Rectal smooth muscle tissue (tissue), 1 donor: ENCODE measurements around the gene VIL1.

Experiments used
- H3K27ac ChIP-seq: one replicate; pipeline ENCODE4 v1.7.0; 2013; ENCODE audit warnings: low read depth, low read length, inconsistent platforms
- H3K27me3 ChIP-seq: one replicate; pipeline ENCODE4 v1.7.0; 2013; ENCODE audit warnings: low read length; ENCODE audit not compliant: control insufficient read depth, insufficient read depth
- H3K36me3 ChIP-seq: one replicate; pipeline ENCODE4 v1.7.0; 2013; ENCODE audit warnings: low read length; ENCODE audit not compliant: control insufficient read depth, insufficient read depth
- H3K4me1 ChIP-seq: one replicate; pipeline ENCODE4 v1.7.0; 2013; ENCODE audit warnings: low read length; ENCODE audit not compliant: control insufficient read depth, insufficient read depth
- H3K4me3 ChIP-seq: one replicate; pipeline ENCODE4 v1.7.0; 2013; ENCODE audit warnings: low read length
- H3K9ac ChIP-seq: one replicate; pipeline ENCODE4 v1.7.0; 2013; ENCODE audit warnings: low read length

Gene VIL1

GRCh38 chr2:218418717-218419458 is at the start of gene VIL1:
Gene VIL1, plus strand, starts transcription at chr2:218419123. Its CDS starts 4,656 bp downstream, at chr2:218423779.
- H3K4me1 ChIP-seq: no peaks in the 10 kb centered on the region
- H3K36me3 ChIP-seq: no peaks in the 10 kb centered on the region
- H3K27ac ChIP-seq: no peak within 1 kb of the TSS
- peaks cover 2% of the 10 kb centered on the region for H3K27me3 ChIP-seq
- peak within 1 kb of the TSS; percentile 53 for H3K4me3 ChIP-seq
- no peak within 1 kb of the TSS for H3K9ac ChIP-seq

DNA sequence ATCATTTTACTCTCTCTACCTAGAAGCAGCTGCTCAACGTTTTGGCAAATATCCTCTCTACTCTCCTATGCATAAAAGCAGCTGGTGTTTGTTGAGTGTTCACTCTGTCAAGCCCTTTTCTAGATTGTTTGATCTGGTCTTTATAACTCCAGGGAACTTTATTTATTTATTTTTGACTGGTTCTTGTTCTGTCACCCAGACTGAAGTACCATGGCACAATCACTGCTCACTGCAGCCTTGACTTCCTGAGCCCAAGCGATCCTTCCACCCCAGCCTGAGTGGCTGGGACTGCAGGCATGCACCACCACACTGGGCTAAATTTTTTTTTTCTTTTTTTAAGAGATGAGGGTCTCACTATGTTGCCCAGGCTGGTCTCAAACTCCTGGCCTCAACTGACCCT is 49.6 kb upstream of the VIL1 start:
- H3K27me3 ChIP-seq: no peaks in the 10 kb centered on the region
- H3K27ac ChIP-seq: no peak overlapping the region
- no peak overlapping the region for H3K9ac ChIP-seq
- H3K36me3 ChIP-seq: no peaks in the 10 kb centered on the region
- H3K4me1 ChIP-seq: peaks cover 2% of the 10 kb centered on the region
- H3K4me3 ChIP-seq: no peak overlapping the region

DNA sequence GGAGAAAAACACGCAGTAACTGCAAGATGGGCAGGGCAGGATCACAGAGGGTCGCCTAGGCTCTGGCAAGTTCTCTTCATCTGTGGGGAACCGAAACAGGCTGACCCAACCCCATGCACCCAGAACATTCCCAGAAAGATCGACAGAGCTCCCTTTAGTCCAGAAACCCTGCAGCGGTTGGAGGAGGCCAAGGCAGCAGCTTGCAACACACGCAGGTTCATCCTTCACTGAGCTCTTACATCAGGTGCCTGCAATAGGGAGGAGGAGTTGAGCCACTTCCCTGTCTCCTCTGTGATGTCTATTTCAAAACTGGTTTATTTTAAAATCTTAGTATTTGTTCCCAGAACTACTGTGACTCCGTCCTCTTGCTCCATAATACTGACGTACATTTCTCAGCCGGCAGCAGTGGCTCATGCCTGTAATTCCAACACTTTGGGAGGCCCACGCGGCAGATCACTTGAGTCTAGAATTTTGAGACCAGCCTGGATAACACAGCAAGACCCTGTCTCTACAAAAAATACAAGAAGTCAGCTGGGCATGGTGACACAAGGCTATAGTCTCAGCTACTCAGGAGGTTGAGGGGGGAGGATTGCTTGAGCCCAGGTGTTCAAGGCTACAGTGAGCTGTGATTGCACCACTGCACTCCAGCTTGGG is 48.4 kb upstream of the VIL1 start:
- H3K27ac ChIP-seq: no peak overlapping the region
- peaks cover 5% of the 10 kb centered on the region for H3K4me1 ChIP-seq
- H3K4me3 ChIP-seq: no peak overlapping the region
- no peaks in the 10 kb centered on the region for H3K36me3 ChIP-seq
- H3K27me3 ChIP-seq: no peaks in the 10 kb centered on the region
- no peak overlapping the region for H3K9ac ChIP-seq

GRCh38 chr2:218371983-218372350 is 47.0 kb upstream of the VIL1 start:
- H3K4me1 ChIP-seq: peaks cover 5% of the 10 kb centered on the region
- H3K27ac ChIP-seq: no peak overlapping the region
- H3K9ac ChIP-seq: no peak overlapping the region
- H3K36me3 ChIP-seq: no peaks in the 10 kb centered on the region
- no peaks in the 10 kb centered on the region for H3K27me3 ChIP-seq
- no peak overlapping the region for H3K4me3 ChIP-seq

DNA sequence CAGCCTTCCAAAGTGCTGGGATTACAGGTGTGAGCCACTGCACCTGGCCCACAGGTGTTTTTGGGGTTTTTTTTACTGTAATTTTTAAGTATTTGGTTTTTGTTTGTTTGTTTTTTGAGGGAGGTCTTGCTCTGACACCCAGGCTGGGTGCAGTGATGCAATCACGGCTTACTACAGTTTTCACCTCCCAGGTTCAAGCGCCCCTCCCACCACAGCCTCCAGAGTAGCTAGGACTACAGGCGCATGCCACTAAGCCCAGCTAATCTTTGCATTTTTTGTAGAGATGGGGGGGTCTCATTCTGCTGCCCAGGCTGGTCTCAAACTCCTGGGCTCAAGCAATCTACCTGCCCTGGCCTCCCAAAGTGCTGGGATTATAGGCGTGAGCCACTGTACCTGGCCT is 44.1 kb upstream of the VIL1 start:
- no peak overlapping the region for H3K4me3 ChIP-seq
- H3K9ac ChIP-seq: no peak overlapping the region
- H3K27me3 ChIP-seq: no peaks in the 10 kb centered on the region
- no peaks in the 10 kb centered on the region for H3K36me3 ChIP-seq
- H3K27ac ChIP-seq: peak overlapping the region; percentile 24
- H3K4me1 ChIP-seq: peaks cover 4% of the 10 kb centered on the region

DNA sequence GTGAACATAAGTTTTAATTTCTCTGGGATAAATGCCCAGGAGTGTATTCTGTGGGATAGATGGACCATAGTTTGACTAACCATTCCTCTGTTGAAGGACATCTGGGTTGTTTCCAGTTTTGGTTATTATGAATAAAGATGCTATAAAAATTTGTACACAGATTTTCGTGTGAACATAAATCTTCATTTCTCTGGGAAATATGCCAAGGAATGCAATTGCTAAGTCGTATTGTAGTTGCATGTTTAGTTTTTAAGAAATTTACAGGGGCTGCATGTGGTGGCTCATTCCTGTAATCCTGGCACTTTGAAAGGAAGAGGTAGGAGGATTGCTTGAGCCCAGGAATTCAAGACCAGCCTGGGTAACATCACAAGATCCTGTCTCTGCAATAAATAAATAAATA is 43.7 kb upstream of the VIL1 start:
- peaks cover 4% of the 10 kb centered on the region for H3K4me1 ChIP-seq
- no peak overlapping the region for H3K4me3 ChIP-seq
- no peak overlapping the region for H3K9ac ChIP-seq
- no peaks in the 10 kb centered on the region for H3K36me3 ChIP-seq
- no peaks in the 10 kb centered on the region for H3K27me3 ChIP-seq
- peak overlapping the region; percentile 24 for H3K27ac ChIP-seq

GRCh38 chr2:218378053-218378452 is 40.9 kb upstream of the VIL1 start:
- Histone ChIP-seq H3K27me3 (no peaks in the 10 kb centered on the region), H3K4me3 (no peak overlapping the region), H3K4me1 (peaks cover 4% of the 10 kb centered on the region), H3K36me3 (no peaks in the 10 kb centered on the region), H3K27ac (no peak overlapping the region), H3K9ac (no peak overlapping the region)

- Histone ChIP-seq H3K4me3 (no peak within 1 kb of the TSS), H3K27me3 (no peaks in the 10 kb centered on the region), H3K4me1 (no peaks in the 10 kb centered on the region), H3K9ac (no peak within 1 kb of the TSS), H3K36me3 (no peaks in the 10 kb centered on the region), H3K27ac (no peak within 1 kb of the TSS)
Measured at GRCh38 chr2:218381916-218382366, 37.0 kb upstream of the VIL1 start, which contains the start of gene SLC11A1. Gene SLC11A1, plus strand, starts transcription at chr2:218382273. Its CDS starts 96 bp downstream, at chr2:218382369.

DNA sequence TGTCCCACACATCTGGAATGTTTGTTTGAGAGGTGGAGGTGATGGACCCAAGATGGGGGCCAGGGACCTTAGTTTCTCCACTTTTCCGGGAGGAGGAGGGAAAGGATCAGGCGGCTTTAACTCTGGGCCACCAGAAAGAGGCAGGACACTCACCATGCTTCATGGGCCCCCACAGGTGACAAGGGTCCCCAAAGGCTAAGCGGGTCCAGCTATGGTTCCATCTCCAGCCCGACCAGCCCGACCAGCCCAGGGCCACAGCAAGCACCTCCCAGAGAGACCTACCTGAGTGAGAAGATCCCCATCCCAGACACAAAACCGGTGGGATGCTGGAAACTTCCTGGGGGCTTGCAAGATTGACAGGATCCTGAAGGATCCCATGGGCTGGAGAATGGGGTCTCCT is 36.1 kb upstream of the VIL1 start:
- Histone ChIP-seq H3K4me3 (no peak overlapping the region), H3K9ac (no peak overlapping the region), H3K36me3 (no peaks in the 10 kb centered on the region), H3K4me1 (peaks cover 5% of the 10 kb centered on the region), H3K27ac (no peak overlapping the region), H3K27me3 (no peaks in the 10 kb centered on the region)

GRCh38 chr2:218383892-218384519 is 34.9 kb upstream of the VIL1 start:
- H3K36me3 ChIP-seq: no peaks in the 10 kb centered on the region
- no peak overlapping the region for H3K4me3 ChIP-seq
- H3K27ac ChIP-seq: no peak overlapping the region
- no peaks in the 10 kb centered on the region for H3K27me3 ChIP-seq
- peaks cover 5% of the 10 kb centered on the region for H3K4me1 ChIP-seq
- no peak overlapping the region for H3K9ac ChIP-seq

- Histone ChIP-seq H3K27ac (no peak overlapping the region), H3K9ac (no peak overlapping the region), H3K36me3 (no peaks in the 10 kb centered on the region), H3K4me1 (peaks cover 5% of the 10 kb centered on the region), H3K4me3 (no peak overlapping the region), H3K27me3 (no peaks in the 10 kb centered on the region)
Measured at GRCh38 chr2:218384975-218385374, 33.9 kb upstream of the VIL1 start.

- H3K27ac ChIP-seq: no peak overlapping the region
- no peak overlapping the region for H3K9ac ChIP-seq
- H3K36me3 ChIP-seq: no peaks in the 10 kb centered on the region
- no peaks in the 10 kb centered on the region for H3K27me3 ChIP-seq
- H3K4me1 ChIP-seq: peaks cover 5% of the 10 kb centered on the region
- H3K4me3 ChIP-seq: peak overlapping the region; percentile 45
Measured at GRCh38 chr2:218386505-218387368, 32.2 kb upstream of the VIL1 start.
